Transverse colon (tissue), 4 donors: ENCODE results near the gene STXBP1. TPM values are rescaled to one million over a fixed set of nuclear protein-coding genes. Genes with fewer than 3 reads are reported as not detected.

Source experiments
- DNase-seq: peaks from one replicate; pipeline ENCODE4 v3.0.0-alpha.2; 2019
- H3K27ac ChIP-seq, 4 donors: fragments of 200-600 bp; sonication (generic); 2 replicates each; pipeline ENCODE4 v1.5.1; 2016 to 2018; ENCODE audit warnings: inconsistent platforms in 4 of 4
- H3K27me3 ChIP-seq: fragments of 200-600 bp; sonication (generic); 2 replicates; pipeline ENCODE4 v1.5.1; 2017; ENCODE audit warnings: inconsistent platforms
- H3K36me3 ChIP-seq, 4 donors: fragments of 200-600 bp; sonication (generic); 2 replicates each; pipeline ENCODE4 v1.5.1; 2017 to 2019; ENCODE audit warnings: inconsistent platforms in 4 of 4
- H3K4me1 ChIP-seq, 4 donors: fragments of 200-600 bp; sonication (generic); 2 replicates each; pipeline ENCODE4 v1.5.1; 2017 to 2020; ENCODE audit warnings: inconsistent platforms in 4 of 4
- H3K4me3 ChIP-seq, 4 donors: fragments of 200-600 bp; sonication (generic); 1 replicate in 1 of 4; 2 replicates in 3 of 4; pipeline versions ENCODE4 v1.5.1 to v1.6.1; 2017 to 2019; ENCODE audit warnings: inconsistent platforms in 4 of 4
- H3K9me3 ChIP-seq, 2 donors: fragments of 200-600 bp; sonication (generic); 2 replicates each; pipeline ENCODE4 v1.5.1; 2017 to 2019; ENCODE audit warnings: inconsistent platforms in 2 of 2
- EP300 ChIP-seq: sonication (generic); formaldehyde crosslinking; IDR thresholded peaks from one replicate; pipeline ENCODE4 v1.6.1; 2017; ENCODE audit warnings: antibody characterized with exemption, low read depth
- POLR2A ChIP-seq: fragments of 450-650 bp; IDR thresholded peaks from one replicate; pipeline ENCODE4 v1.6.1; 2016; ENCODE audit warnings: antibody characterized with exemption, mild to moderate bottlenecking, moderate library complexity
- POLR2AphosphoS5 ChIP-seq, 3 donors: sonication (generic); formaldehyde crosslinking; IDR thresholded peaks; one replicate each; pipeline ENCODE4 v1.6.1; 2016; ENCODE audit warnings: antibody characterized with exemption in 3 of 3
- WGBS, 2 donors: methylation state at CpG; one replicate each; pipeline ENCODE4 v1.1.5; 2018; ENCODE audit warnings: low coverage in 1 of 2; 5-methylcytosine and 5-hydroxymethylcytosine counted together
- in situ Hi-C, 4 donors: fragments of 200-750 bp; cut with MboI; loops; one replicate each; pipeline versions ENCODE4 v1.15.0 to v1.15.1; 2017; ENCODE audit warnings: low sequenced_read_pairs in 3 of 4, low pct_ligation_motif_present in 1 of 4, low pct_unique_long_range_greater_than_20kb in 1 of 4
- intact Hi-C: fragments of 100-400 bp; cut with DNase I; formaldehyde crosslinking; loops from one replicate; pipeline ENCODE4 v1.15.1; 2023; ENCODE audit warnings: low total_unique reads
- total RNA-seq, 4 donors: library from RNA; depleted of rRNA; stranded (reverse); fragments of >200 nt; gene quantifications; one replicate each; pipeline ENCODE4 v1.1.0, GENCODE V29; 2016
- TF ChIP-seq, protein P1 (sequence below), 5 experiments: fragments of 200-600 bp in 3 of 5; fragments of 450-650 bp in 2 of 5; sonication (generic) in 3 of 5; IDR thresholded peaks; 1 replicate in 2 of 5; 2 replicates in 3 of 5; pipeline ENCODE4 v1.5.1; 2016 to 2017; ENCODE audit warnings: antibody characterized with exemption in 5 of 5, inconsistent platforms in 3 of 5, mild to moderate bottlenecking in 2 of 5, moderate library complexity in 1 of 5

Gene STXBP1
- total RNA-seq, 4 donors from 2014 or later, result 7.9 to 193 (median 13.3) TPM

DNA sequence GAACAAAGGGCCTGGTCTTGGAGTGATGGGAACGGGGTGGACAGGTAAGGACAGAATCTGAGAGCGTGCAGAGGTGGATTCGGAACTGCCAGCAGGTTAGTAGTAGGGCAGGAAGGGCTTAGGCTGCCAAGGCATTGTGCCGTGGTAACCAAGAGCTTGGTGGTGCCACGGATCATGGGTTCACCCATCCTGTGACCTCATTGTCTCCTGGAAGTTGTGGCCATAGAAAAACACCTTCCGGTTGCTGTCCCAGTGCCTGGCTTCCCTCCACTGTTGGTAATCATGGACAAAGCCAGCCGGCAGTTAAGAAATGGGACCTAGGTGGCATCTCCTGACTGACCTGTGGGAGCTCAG lies 52.2 kb downstream of the STXBP1 start:
- Histone ChIP-seq H3K36me3 (no peaks in the 10 kb centered on the region), H3K4me1 (peaks cover 0 to 4% (median 0%) of the 10 kb centered on the region in 4 donors), H3K9me3 (no peaks in the 10 kb centered on the region), H3K4me3 (no peak overlapping the region), H3K27ac (no peak overlapping the region), H3K27me3 (no peaks in the 10 kb centered on the region)
- 85 to 90% methylated on average over 2 to 7 of the region's 7 CpGs for WGBS, 2 donors
- TF ChIP-seq POLR2A (no peak), EP300 (no peak), POLR2AphosphoS5 (IDR thresholded peaks at IDR 0.05) (no peak)
- TF ChIP-seq, protein P1, sequence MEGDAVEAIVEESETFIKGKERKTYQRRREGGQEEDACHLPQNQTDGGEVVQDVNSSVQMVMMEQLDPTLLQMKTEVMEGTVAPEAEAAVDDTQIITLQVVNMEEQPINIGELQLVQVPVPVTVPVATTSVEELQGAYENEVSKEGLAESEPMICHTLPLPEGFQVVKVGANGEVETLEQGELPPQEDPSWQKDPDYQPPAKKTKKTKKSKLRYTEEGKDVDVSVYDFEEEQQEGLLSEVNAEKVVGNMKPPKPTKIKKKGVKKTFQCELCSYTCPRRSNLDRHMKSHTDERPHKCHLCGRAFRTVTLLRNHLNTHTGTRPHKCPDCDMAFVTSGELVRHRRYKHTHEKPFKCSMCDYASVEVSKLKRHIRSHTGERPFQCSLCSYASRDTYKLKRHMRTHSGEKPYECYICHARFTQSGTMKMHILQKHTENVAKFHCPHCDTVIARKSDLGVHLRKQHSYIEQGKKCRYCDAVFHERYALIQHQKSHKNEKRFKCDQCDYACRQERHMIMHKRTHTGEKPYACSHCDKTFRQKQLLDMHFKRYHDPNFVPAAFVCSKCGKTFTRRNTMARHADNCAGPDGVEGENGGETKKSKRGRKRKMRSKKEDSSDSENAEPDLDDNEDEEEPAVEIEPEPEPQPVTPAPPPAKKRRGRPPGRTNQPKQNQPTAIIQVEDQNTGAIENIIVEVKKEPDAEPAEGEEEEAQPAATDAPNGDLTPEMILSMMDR (IDR thresholded peaks at IDR 0.05), result no peak
- no peak for DNase-seq
- intact Hi-C loops, result no loop called here
- in situ Hi-C loops, result no loop called here

DNA sequence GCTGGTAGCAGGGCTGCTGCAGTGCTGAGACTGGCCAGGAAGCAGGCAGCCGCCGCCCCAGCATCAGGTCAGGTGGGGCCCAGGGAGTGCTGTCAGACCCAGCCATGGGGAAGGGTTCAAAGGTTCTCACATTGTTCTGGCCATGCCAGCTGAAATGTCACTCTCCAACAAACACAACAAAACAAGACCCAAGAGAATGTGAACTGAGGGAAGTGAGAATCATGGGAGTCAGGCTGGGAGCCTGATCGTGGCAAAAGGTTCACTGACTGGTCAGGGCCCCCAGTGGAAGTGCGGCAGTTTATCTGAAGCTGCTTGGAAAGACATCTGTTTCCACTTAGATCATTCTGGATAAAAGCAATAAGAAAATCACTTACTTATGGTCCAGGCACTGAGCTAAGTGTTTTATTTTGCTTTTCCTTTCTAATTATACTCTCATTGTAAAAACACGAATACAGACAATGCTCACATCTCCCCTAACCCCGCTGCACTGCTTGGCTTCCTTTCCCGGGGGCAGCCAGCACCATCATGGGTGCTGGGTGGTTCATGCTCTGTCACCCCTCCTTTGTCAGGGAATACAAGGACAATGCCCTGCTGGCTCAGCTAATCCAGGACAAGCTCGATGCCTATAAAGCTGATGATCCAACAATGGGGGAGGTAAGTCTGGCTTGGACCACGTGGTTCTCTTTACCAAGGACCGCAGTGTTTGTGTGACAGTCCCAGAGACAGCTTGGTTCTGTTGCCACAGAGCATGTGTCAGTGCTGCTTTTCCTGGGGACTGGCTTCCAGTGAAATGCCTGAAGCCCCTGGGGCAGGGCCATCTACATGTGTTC lies 52.8 kb downstream of the STXBP1 start:
- in situ Hi-C loops, result no loop called here
- peaks cover 0 to 4% (median 0%) of the 10 kb centered on the region in 4 donors for H3K4me1 ChIP-seq
- WGBS, 2 donors, result 67 to 76% methylated on average over 3 to 10 of the region's 10 CpGs
- H3K27me3 ChIP-seq, result no peaks in the 10 kb centered on the region
- no peak overlapping the region for H3K27ac ChIP-seq
- no peaks in the 10 kb centered on the region for H3K36me3 ChIP-seq
- no peaks in the 10 kb centered on the region for H3K9me3 ChIP-seq
- peak; percentile 16 for DNase-seq
- intact Hi-C loops, result no loop called here
- H3K4me3 ChIP-seq, result no peak overlapping the region
- TF ChIP-seq POLR2A (no peak), EP300 (no peak), POLR2AphosphoS5 (IDR thresholded peaks at IDR 0.05) (no peak)
- TF ChIP-seq, protein P1 (IDR thresholded peaks at IDR 0.05), result no peak

DNA sequence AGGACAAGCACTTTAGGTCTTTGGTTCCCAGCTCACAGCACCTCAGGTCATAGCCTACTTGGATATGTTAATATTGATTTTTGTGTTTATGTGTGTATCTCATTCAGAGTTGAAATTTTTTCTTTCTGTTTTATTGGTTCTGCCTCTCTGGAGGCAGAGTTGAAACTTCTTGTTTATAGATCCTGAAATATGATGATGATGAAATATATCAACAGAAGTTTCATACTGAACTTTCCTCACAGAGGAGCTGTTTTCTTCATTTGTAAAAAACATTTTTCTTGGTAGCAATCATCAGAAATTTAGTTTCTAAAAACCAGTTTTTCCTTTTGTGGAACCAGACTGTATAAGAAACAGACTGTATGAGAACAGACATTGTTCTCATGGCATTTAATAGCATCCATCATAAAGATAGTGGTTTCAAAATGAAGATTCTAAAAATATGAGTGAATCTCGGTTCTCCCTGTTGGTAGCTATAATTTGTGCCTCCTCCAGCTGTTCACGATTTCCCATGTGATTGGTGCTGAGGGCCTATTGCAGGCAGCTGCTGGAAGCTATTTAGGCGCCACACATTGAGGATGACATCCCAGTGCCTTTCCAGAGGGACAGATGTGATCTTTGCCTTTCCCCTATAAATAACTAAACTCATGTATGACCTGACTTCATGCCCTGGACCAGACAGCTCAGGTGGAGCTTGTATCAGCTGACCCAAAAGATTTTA lies 55.2 kb downstream of the STXBP1 start:
- 40 to 55% methylated on average over 1 to 3 of the region's 3 CpGs for WGBS, 2 donors
- Histone ChIP-seq H3K4me1 (peaks cover 0 to 4% (median 0%) of the 10 kb centered on the region in 4 donors), H3K27me3 (no peaks in the 10 kb centered on the region), H3K9me3 (no peaks in the 10 kb centered on the region), H3K4me3 (no peak overlapping the region), H3K27ac (no peak overlapping the region), H3K36me3 (no peaks in the 10 kb centered on the region)
- no peak for TF ChIP-seq EP300
- TF ChIP-seq, protein P1 (IDR thresholded peaks at IDR 0.05), result no peak
- in situ Hi-C loops (no loop called here), intact Hi-C loops (no loop called here)
- DNase-seq, result no peak

DNA sequence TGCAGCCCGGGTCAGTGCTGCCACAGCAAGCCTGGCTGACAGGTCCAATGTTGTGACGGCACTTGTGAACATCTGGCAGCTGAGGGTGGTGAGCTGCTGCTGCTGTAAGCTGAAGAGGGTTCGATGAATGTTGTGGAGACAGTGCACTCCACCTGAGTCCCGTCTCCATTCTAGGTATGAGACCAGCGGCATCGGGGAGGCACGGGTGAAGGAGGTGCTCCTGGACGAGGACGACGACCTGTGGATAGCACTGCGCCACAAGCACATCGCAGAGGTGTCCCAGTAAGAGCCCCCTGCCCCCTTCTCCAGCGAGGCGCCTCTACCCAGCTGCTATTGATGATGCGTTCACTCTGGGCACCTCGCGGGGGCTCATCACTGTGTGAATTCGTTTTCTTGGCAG lies 55.8 kb downstream of the STXBP1 start:
- TF ChIP-seq POLR2A (no peak), POLR2AphosphoS5 (IDR thresholded peaks at IDR 0.05) (no peak)
- H3K27me3 ChIP-seq, result no peaks in the 10 kb centered on the region
- 88 to 95% methylated on average over 4 to 18 of the region's 18 CpGs for WGBS, 2 donors
- no peak overlapping the region for H3K27ac ChIP-seq
- peaks cover 0 to 4% (median 0%) of the 10 kb centered on the region in 4 donors for H3K4me1 ChIP-seq
- H3K4me3 ChIP-seq, result no peak overlapping the region
- no peak for DNase-seq
- no peaks in the 10 kb centered on the region for H3K36me3 ChIP-seq
- intact Hi-C loops, result no loop called here
- in situ Hi-C loops, result no loop called here
- no peaks in the 10 kb centered on the region for H3K9me3 ChIP-seq
